Right lobe of liver (tissue), 6 donors: ENCODE measurements around the gene PRR23A. TPM values are rescaled to one million over a fixed set of nuclear protein-coding genes. Genes with fewer than 3 reads are reported as not detected.
A peak's percentile ranks its signal among the peaks of the same experiment; 100 is the strongest.
"Not testable (repeated sequence)": the region's sequence is repeated elsewhere in the genome, so short reads cannot be mapped to it uniquely, and the experiment has no call there.

ENCODE experiments used
- ATAC-seq, 4 donors: fragments of 200-7000 bp; cut with Tn5 transposase; one replicate each; pipeline ENCODE4 v1.9.1; 2020; ENCODE audit warnings: mild to moderate bottlenecking in 4 of 4, moderate library complexity in 4 of 4
- DNase-seq, 3 donors: peaks; one replicate each; pipeline ENCODE4 v3.0.0-alpha.2; 2020
- H3K27ac ChIP-seq, 3 donors: fragments of 200-600 bp; one replicate each; pipeline ENCODE4 v1.8.0; 2022
- H3K27me3 ChIP-seq, 2 donors: fragments of 200-600 bp; one replicate each; pipeline ENCODE4 v1.8.0; 2022
- H3K36me3 ChIP-seq, 4 donors: fragments of 200-600 bp; sonication (generic) in 1 of 4; one replicate each; pipeline versions ENCODE4 v1.5.1 to v1.8.0; 2017 to 2022; ENCODE audit warnings: control low read depth in 1 of 4
- H3K4me1 ChIP-seq, 4 donors: fragments of 200-600 bp; sonication (generic) in 1 of 4; one replicate each; pipeline versions ENCODE4 v1.5.1 to v1.8.0; 2017 to 2022; ENCODE audit warnings: control low read depth in 1 of 4
- H3K4me3 ChIP-seq, 3 donors: fragments of 200-600 bp; one replicate each; pipeline ENCODE4 v1.8.0; 2022
- H3K9me3 ChIP-seq, 4 donors: fragments of 200-600 bp; sonication (generic) in 1 of 4; one replicate each; pipeline versions ENCODE4 v1.5.1 to v1.8.0; 2017 to 2022; ENCODE audit warnings: control low read depth in 1 of 4
- POLR2A ChIP-seq: fragments of 450-650 bp; IDR thresholded peaks from one replicate; pipeline ENCODE4 v1.6.1; 2017; ENCODE audit warnings: antibody characterized with exemption, mild to moderate bottlenecking
- WGBS: methylation state at CpG from one replicate; pipeline ENCODE4 v1.1.6; 2018; ENCODE audit warnings: low coverage, low lambda C conversion rate; ENCODE audit not compliant: insufficient coverage; ENCODE audit errors: missing lambda C conversion rate; 5-methylcytosine and 5-hydroxymethylcytosine counted together
- intact Hi-C, 2 donors: fragments of 100-400 bp; cut with DNase I; formaldehyde crosslinking; loops; one replicate each; pipeline versions ENCODE4 v1.11.2 to v1.14.1; 2022
- total RNA-seq, 6 experiments: library from RNA; depleted of rRNA in 2 of 6; stranded (reverse); fragments of >200 nt in 2 of 6; fragmentation: NEBNext Ultra II Directional in 3 of 6; extraction: Animal tissue kit (Norgen Biotek cat#: 25700) in 3 of 6; gene quantifications; one replicate each; pipeline versions ENCODE4 v1.1.0 to v1.2.4, GENCODE V29; 2016 to 2023
- TF ChIP-seq, protein P1 (sequence below), 4 donors: fragments of 200-600 bp in 3 of 4; fragments of 450-650 bp in 1 of 4; IDR thresholded peaks; one replicate each; pipeline versions ENCODE4 v1.5.1 to v1.8.0; 2016 to 2022; ENCODE audit warnings: antibody characterized with exemption in 4 of 4, mild to moderate bottlenecking in 2 of 4
- donor health status: DM: no; HTN: yes; CAD: no.
- donor health status: DM: no; HTN: no; CAD: no.
- donor health status: DM: no; HTN: no; CAD: no.
- donor health status: DM: no; HTN: yes; CAD: no.
- donor health status: DM: no; HTN: yes; CAD: no.

Gene PRR23A
- total RNA-seq, 6 experiments from 2014 or later, result not detected

DNA sequence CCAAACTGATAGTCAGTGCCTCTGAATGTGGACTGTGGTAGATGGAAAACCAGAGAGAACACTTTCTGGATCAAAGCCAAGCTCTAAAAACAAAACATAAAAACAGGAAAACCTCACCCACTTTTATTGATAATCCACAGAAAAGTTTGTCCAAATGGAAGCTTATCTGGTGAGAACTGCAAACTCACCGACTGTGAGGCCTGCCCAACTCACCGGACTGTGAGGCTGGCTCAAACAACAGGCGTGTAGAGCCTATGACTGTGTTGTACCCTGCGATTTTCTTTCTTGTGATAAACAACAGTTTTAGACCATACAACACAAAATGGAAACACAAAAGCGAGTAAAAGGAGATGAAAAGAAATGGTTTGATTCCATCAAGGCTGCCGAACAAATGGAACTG, 31.4 kb upstream of the PRR23A start:
- Histone ChIP-seq H3K4me3 (no peak overlapping the region), H3K27me3 (no peaks in the 10 kb centered on the region), H3K27ac (no peak overlapping the region), H3K4me1 (no peaks in the 10 kb centered on the region), H3K36me3 (no peaks in the 10 kb centered on the region), H3K9me3 (no peaks in the 10 kb centered on the region)
- 62% methylated on average over 6 of the region's 6 CpGs for WGBS
- ATAC-seq, result peak in 1 of 4 donors; percentile 36
- DNase-seq, result no peak
- no peak for TF ChIP-seq POLR2A
- TF ChIP-seq, protein P1, sequence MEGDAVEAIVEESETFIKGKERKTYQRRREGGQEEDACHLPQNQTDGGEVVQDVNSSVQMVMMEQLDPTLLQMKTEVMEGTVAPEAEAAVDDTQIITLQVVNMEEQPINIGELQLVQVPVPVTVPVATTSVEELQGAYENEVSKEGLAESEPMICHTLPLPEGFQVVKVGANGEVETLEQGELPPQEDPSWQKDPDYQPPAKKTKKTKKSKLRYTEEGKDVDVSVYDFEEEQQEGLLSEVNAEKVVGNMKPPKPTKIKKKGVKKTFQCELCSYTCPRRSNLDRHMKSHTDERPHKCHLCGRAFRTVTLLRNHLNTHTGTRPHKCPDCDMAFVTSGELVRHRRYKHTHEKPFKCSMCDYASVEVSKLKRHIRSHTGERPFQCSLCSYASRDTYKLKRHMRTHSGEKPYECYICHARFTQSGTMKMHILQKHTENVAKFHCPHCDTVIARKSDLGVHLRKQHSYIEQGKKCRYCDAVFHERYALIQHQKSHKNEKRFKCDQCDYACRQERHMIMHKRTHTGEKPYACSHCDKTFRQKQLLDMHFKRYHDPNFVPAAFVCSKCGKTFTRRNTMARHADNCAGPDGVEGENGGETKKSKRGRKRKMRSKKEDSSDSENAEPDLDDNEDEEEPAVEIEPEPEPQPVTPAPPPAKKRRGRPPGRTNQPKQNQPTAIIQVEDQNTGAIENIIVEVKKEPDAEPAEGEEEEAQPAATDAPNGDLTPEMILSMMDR (IDR thresholded peaks at IDR 0.05), result no peak
- intact Hi-C loops, result no loop called here

DNA sequence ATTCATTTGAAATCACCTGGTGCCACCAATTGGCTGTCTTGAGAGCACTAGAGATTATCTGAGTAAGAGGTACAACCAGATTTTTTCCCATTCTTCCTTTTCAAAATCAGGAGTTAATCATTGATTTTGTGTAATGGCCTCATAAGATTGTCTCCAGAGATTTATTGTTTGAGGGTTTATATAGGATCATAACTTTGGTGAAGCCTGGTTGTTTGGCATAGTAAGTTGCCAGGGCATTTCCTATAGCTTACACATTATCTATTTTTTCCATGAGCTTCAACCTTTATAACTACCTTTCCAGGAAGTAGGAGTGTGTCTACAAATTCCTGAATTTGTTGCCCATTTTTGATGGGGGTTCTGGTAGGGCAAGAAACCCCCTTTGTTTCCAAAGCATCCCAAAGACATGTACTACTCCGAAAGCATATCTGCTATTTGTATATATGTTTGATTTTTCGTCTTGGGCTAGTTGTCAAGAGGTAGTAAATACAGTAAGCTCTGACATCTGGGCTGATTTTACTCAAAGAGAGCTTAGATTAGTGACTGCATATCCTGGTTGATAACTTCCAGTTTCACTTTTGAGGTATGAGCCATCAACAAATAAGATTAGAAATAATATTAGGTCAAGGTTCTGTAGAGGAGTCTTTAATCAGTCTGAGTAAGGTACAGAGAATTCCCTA, 26.4 kb upstream of the PRR23A start:
- Histone ChIP-seq H3K36me3 (no peaks in the 10 kb centered on the region), H3K27ac (no peak overlapping the region), H3K9me3 (peaks cover 0 to 3% (median 0%) of the 10 kb centered on the region in 4 donors), H3K27me3 (no peaks in the 10 kb centered on the region), H3K4me3 (no peak overlapping the region), H3K4me1 (no peaks in the 10 kb centered on the region)
- intact Hi-C loops, result no loop called here
- ATAC-seq, result no peak
- TF ChIP-seq, protein P1 (IDR thresholded peaks at IDR 0.05), result no peak
- TF ChIP-seq POLR2A, result no peak
- WGBS, result 54% methylated on average over 2 of the region's 2 CpGs
- no peak for DNase-seq

DNA sequence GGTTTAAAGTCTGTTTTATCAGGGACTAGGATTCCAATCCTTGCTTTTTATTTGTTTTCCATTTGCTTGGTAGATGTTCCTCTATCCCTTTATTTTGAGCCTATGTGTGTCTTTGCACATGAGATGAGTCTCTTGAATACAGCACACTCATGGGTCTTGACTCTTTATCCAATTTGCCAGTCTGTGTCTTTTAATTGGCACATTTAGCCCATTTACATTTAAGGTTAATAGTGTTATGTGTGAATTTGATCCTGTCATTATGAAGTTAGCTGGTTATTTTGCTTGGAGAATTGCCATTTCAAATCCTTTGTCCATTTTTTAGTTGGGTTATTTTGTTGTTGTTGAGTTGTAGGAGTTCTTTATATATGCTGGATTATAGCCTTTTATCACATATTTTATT, 24.5 kb upstream of the PRR23A start:
- H3K9me3 ChIP-seq, intact Hi-C loops, DNase-seq, H3K27me3 ChIP-seq, H3K4me1 ChIP-seq, H3K36me3 ChIP-seq, ATAC-seq, H3K4me3 ChIP-seq, H3K27ac ChIP-seq: not testable (repeated sequence)

DNA sequence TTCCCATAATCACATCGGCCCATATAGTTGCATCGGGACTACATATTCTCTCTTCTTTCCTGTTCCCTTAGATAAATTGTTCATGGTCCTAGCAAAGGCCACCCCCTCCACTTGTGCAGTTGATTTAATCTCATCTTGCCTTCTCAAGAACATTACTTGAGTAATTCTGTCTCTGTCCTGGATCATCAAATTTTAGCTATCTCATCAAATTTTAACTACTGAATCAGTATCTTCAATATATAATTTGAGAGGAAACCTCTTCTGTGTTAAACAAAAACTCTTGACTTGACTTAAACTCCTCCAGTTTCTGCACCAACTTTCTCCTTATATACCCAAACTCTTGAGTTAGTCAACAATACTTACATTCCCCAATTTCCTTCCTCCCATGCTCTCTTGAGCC, 18.9 kb upstream of the PRR23A start:
- no peaks in the 10 kb centered on the region for H3K9me3 ChIP-seq
- H3K4me1 ChIP-seq, result no peaks in the 10 kb centered on the region
- no peak for ATAC-seq
- DNase-seq, result no peak
- no peaks in the 10 kb centered on the region for H3K36me3 ChIP-seq
- TF ChIP-seq, protein P1 (IDR thresholded peaks at IDR 0.05), result no peak
- intact Hi-C loops, result no loop called here
- H3K27me3 ChIP-seq, result no peaks in the 10 kb centered on the region
- no peak overlapping the region for H3K27ac ChIP-seq
- 65% methylated on average over 2 of the region's 2 CpGs for WGBS
- H3K4me3 ChIP-seq, result no peak overlapping the region

DNA sequence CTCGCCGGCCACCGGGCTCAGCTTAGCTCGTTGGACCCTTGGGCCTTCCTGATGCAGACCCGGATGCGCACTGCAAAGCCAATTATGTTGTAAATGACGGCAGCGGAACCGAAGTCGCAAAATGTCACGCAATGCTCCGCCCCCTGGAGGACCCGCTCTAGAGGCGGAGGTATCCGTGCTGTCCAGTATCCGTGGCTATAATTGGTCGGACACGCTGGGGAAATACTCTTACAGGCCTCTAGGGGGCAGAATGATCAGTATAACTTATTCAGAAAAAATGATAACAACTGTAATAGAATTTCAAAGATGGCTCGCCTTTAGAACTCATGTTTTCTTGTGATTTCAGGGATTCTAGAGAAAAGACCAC, 14.8 kb upstream of the PRR23A start, which contains the start of gene PRR23B:
Gene PRR23B, minus strand, starts transcription at position 59 of the 367 bp plus-strand sequence. CDS start 265 bp downstream, outside the sequence.
- intact Hi-C loops, result no loop called here
- H3K27me3 ChIP-seq, result no peaks in the 10 kb centered on the region
- no peaks in the 10 kb centered on the region for H3K9me3 ChIP-seq
- TF ChIP-seq, protein P1 (IDR thresholded peaks at IDR 0.05), result peak; percentile 20 to 37 (median 26)
- TF ChIP-seq POLR2A, result no peak
- ATAC-seq, result no peak
- H3K4me1 ChIP-seq, result no peaks in the 10 kb centered on the region
- H3K36me3 ChIP-seq, result no peaks in the 10 kb centered on the region
- no peak for DNase-seq
- WGBS, result 40% methylated on average over 11 of the region's 19 CpGs
- no peak within 1 kb of the TSS for H3K4me3 ChIP-seq
- no peak within 1 kb of the TSS for H3K27ac ChIP-seq
